ENCODE results near the gene CCDC194. TPM values are rescaled to one million over a fixed set of nuclear protein-coding genes. Genes with fewer than 3 reads are reported as not detected.

Gene CCDC194
- total and polyA plus RNA-seq, 2 of the 13 experiments (the other 11 are each of a cell fraction or from before 2014, with no cell fraction given), result 0.13 to 0.21 TPM

DNA sequence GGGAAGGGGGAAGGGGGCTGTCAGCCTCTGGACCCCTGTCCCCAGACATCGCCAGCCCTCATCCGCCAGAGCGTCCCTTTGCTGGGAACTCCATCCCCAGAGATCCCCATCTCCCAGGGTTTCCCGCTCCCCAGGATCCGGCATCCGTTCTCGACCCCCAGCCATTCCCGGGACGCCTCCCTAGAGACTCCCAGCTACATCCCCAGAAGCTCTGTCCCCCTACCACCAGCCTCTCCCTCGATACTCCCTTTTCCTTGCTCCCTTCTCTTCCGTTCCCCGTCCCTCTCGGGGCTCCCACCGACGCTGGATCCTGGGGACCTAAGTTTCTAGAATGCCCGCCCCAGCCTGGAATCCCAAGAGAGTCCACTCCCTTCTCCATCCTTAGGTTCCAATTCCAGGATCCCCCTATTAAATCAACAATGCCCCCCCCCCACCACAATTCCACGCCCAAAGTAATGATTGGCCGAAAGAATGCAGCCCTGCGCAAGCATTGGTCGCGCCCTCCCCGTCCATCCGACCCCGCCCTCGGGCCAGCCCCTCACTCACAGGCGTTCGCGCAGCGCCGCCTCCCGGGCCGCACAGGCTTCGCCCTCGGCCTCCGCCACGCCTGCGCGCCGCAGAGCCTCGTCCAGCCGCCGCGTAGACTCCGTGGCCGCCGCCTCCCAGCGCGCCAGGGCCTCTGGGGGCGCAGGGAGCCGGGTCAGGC is 3.2 kb downstream of the CCDC194 start (continued):
- TF ChIP-seq PBX2 (CRISPR knock-in tag; IDR thresholded peaks at IDR 0.05), result no peak
- TF ChIP-seq EZH2 (conservative IDR thresholded peaks at IDR 0.05; ENCODE audit: low read depth, low read length), result no peak
- no peak for TF ChIP-seq DMTF1 (CRISPR knock-in tag; IDR thresholded peaks at IDR 0.05)
- TF ChIP-seq, protein P1, sequence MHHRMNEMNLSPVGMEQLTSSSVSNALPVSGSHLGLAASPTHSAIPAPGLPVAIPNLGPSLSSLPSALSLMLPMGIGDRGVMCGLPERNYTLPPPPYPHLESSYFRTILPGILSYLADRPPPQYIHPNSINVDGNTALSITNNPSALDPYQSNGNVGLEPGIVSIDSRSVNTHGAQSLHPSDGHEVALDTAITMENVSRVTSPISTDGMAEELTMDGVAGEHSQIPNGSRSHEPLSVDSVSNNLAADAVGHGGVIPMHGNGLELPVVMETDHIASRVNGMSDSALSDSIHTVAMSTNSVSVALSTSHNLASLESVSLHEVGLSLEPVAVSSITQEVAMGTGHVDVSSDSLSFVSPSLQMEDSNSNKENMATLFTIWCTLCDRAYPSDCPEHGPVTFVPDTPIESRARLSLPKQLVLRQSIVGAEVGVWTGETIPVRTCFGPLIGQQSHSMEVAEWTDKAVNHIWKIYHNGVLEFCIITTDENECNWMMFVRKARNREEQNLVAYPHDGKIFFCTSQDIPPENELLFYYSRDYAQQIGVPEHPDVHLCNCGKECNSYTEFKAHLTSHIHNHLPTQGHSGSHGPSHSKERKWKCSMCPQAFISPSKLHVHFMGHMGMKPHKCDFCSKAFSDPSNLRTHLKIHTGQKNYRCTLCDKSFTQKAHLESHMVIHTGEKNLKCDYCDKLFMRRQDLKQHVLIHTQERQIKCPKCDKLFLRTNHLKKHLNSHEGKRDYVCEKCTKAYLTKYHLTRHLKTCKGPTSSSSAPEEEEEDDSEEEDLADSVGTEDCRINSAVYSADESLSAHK (CRISPR knock-in tag; IDR thresholded peaks at IDR 0.05; ENCODE audit: borderline replicate concordance), result no peak
- TF ChIP-seq ZNF607 (CRISPR knock-in tag; IDR thresholded peaks at IDR 0.05; ENCODE audit: borderline replicate concordance), result no peak
- no peak for TF ChIP-seq TBX2 (CRISPR knock-in tag; IDR thresholded peaks at IDR 0.05; ENCODE audit: borderline replicate concordance)
- TF ChIP-seq PATZ1 (CRISPR knock-in tag; IDR thresholded peaks at IDR 0.05), result peak; percentile 74
- TF ChIP-seq ZIK1 (CRISPR knock-in tag; IDR thresholded peaks at IDR 0.05; ENCODE audit: borderline replicate concordance, low read depth), result no peak
- TF ChIP-seq FLYWCH1 (CRISPR knock-in tag; IDR thresholded peaks at IDR 0.05), result no peak
- no peak for TF ChIP-seq ZFP37 (CRISPR knock-in tag; IDR thresholded peaks at IDR 0.05; ENCODE audit: borderline replicate concordance)
- peak; percentile 87; the same call in 1 of the 2 replicates for TF ChIP-seq RFXAP (CRISPR knock-in tag; IDR thresholded peaks at IDR 0.05; ENCODE audit: borderline replicate concordance)
- TF ChIP-seq ZNF329 (CRISPR knock-in tag; IDR thresholded peaks at IDR 0.05; ENCODE audit: low read depth), result no peak
- TF ChIP-seq TBP (CRISPR knock-in tag; IDR thresholded peaks at IDR 0.05), result no peak
- no peak for TF ChIP-seq MEF2D (CRISPR knock-in tag; IDR thresholded peaks at IDR 0.05)
- TF ChIP-seq ZNF333 (CRISPR knock-in tag; IDR thresholded peaks at IDR 0.05; ENCODE audit: borderline replicate concordance), result no peak
- TF ChIP-seq MTA3 (CRISPR knock-in tag; IDR thresholded peaks at IDR 0.05), result no peak
- no peak for TF ChIP-seq CCAR2 (optimal IDR thresholded peaks at IDR 0.05; ENCODE audit: low read depth, low read length)
- peak; percentile 70 for TF ChIP-seq PHF21A (CRISPR knock-in tag; IDR thresholded peaks at IDR 0.05)
- TF ChIP-seq KAT2B (IDR thresholded peaks at IDR 0.05; ENCODE audit: borderline replicate concordance, low read depth, low read length), result no peak
- peak; percentile 77 for TF ChIP-seq HOXA3 (CRISPR knock-in tag; IDR thresholded peaks at IDR 0.05)
- TF ChIP-seq LCORL (IDR thresholded peaks at IDR 0.05), result no peak
- TF ChIP-seq LCORL (CRISPR knock-in tag; IDR thresholded peaks at IDR 0.05), result peak; percentile 32; the same call in 1 of the 2 replicates
- no peak for TF ChIP-seq MYNN (CRISPR knock-in tag; IDR thresholded peaks at IDR 0.05; ENCODE audit: low read depth)
- TF ChIP-seq PAF1 (CRISPR knock-in tag; IDR thresholded peaks at IDR 0.05), result no peak
